Thymus (tissue), 11 donors: ENCODE measurements around the gene FIBCD1. TPM values are rescaled to one million over a fixed set of nuclear protein-coding genes. Genes with fewer than 3 reads are reported as not detected.

Experiments
- DNase-seq, 9 donors: peaks; one replicate each; pipeline ENCODE4 v3.0.0-alpha.2; 2013; ENCODE audit warnings: low spot score in 9 of 9, low read depth in 6 of 9, missing footprints in 1 of 9
- H3K27ac ChIP-seq, 2 donors: one replicate each; pipeline ENCODE4 v1.5.1; 2013; ENCODE audit warnings: control low read depth in 1 of 2, low read depth in 1 of 2, low read length in 1 of 2, mild to moderate bottlenecking in 1 of 2, moderate library complexity in 1 of 2
- H3K27me3 ChIP-seq, 2 donors: one replicate each; pipeline ENCODE4 v1.5.1; 2013; ENCODE audit warnings: low read length in 1 of 2; ENCODE audit not compliant: control insufficient read depth in 2 of 2, insufficient read depth in 1 of 2
- H3K36me3 ChIP-seq, 2 donors: one replicate each; pipeline ENCODE4 v1.5.1; 2013; ENCODE audit warnings: low read length in 1 of 2, mild to moderate bottlenecking in 1 of 2, moderate library complexity in 1 of 2; ENCODE audit not compliant: control insufficient read depth in 2 of 2, insufficient read depth in 2 of 2
- H3K4me1 ChIP-seq, 2 donors: one replicate each; pipeline ENCODE4 v1.5.1; 2013; ENCODE audit warnings: low read length in 2 of 2; ENCODE audit not compliant: control insufficient read depth in 2 of 2, insufficient read depth in 2 of 2
- H3K4me3 ChIP-seq, 2 donors: one replicate each; pipeline ENCODE4 v1.5.1; 2013; ENCODE audit warnings: low read length in 2 of 2, control low read depth in 1 of 2, mild to moderate bottlenecking in 1 of 2
- H3K9me3 ChIP-seq, 2 donors: one replicate each; pipeline ENCODE4 v1.5.1; 2013; ENCODE audit warnings: low read length in 1 of 2, mild to moderate bottlenecking in 1 of 2; ENCODE audit not compliant: control insufficient read depth in 2 of 2, insufficient read depth in 1 of 2
- WGBS: extraction: QIAGEN DNeasy Blood & Tissue Kit; methylation state at CpG from one replicate; pipeline ENCODE4 v1.1.7; 2013; 5-methylcytosine and 5-hydroxymethylcytosine counted together
- polyA plus RNA-seq: library from polyadenylated mRNA; stranded (reverse); fragments of 200-250 nt; gene quantifications from one replicate; pipeline ENCODE4 v1.2.3, GENCODE V29; 2013
- total RNA-seq: library from RNA; stranded (reverse); fragments of 120-200 nt; gene quantifications from one replicate; pipeline ENCODE4 v1.2.4, GENCODE V29; 2013
- donor health status: healthy.

The FIBCD1 gene
- total and polyA plus RNA-seq, 2 donors: 0.05 to 0.09 TPM

- WGBS: 98% methylated on average over 5 of the region's 5 CpGs
Observed at GRCh38 chr9:130883479-130883878, 55.6 kb downstream of the FIBCD1 start.

GRCh38 chr9:130882696-130883225 is 56.3 kb downstream of the FIBCD1 start:
- H3K36me3 ChIP-seq: peaks cover 78 to 81% of the 10 kb centered on the region in 2 donors
- 98% methylated on average over 15 of the region's 15 CpGs for WGBS
- H3K4me1 ChIP-seq: no peaks in the 10 kb centered on the region
- H3K4me3 ChIP-seq: no peak overlapping the region
- no peaks in the 10 kb centered on the region for H3K9me3 ChIP-seq
- DNase-seq: no peak
- H3K27me3 ChIP-seq: no peaks in the 10 kb centered on the region
- no peak overlapping the region for H3K27ac ChIP-seq

More at GRCh38 chr9:130883479-130883878, 55.6 kb downstream of the FIBCD1 start:
- DNase-seq: no peak
- no peaks in the 10 kb centered on the region for H3K4me1 ChIP-seq
- peaks cover 76 to 79% of the 10 kb centered on the region in 2 donors for H3K36me3 ChIP-seq
- no peaks in the 10 kb centered on the region for H3K9me3 ChIP-seq
- no peak overlapping the region for H3K27ac ChIP-seq
- H3K4me3 ChIP-seq: no peak overlapping the region
- H3K27me3 ChIP-seq: no peaks in the 10 kb centered on the region

- no peaks in the 10 kb centered on the region for H3K27me3 ChIP-seq
- H3K4me3 ChIP-seq: no peak overlapping the region
- DNase-seq: no peak
- no peak overlapping the region for H3K27ac ChIP-seq
- H3K9me3 ChIP-seq: no peaks in the 10 kb centered on the region
- H3K4me1 ChIP-seq: no peaks in the 10 kb centered on the region
- over 99% methylated on average over 6 of the region's 6 CpGs for WGBS
- peaks cover 72 to 83% of the 10 kb centered on the region in 2 donors for H3K36me3 ChIP-seq
Observed at GRCh38 chr9:130881516-130881915, 57.5 kb downstream of the FIBCD1 start.

- WGBS: 98% methylated on average over 16 of the region's 16 CpGs
- Histone ChIP-seq H3K27ac (no peak overlapping the region), H3K36me3 (peaks cover 66 to 75% of the 10 kb centered on the region in 2 donors), H3K4me1 (no peaks in the 10 kb centered on the region), H3K4me3 (no peak overlapping the region), H3K9me3 (no peaks in the 10 kb centered on the region), H3K27me3 (no peaks in the 10 kb centered on the region)
- DNase-seq: no peak
Observed at GRCh38 chr9:130880599-130881220, 58.3 kb downstream of the FIBCD1 start.

GRCh38 chr9:130879863-130880411 is 59.1 kb downstream of the FIBCD1 start:
- H3K27me3 ChIP-seq: no peaks in the 10 kb centered on the region
- DNase-seq: no peak
- peaks cover 60 to 72% of the 10 kb centered on the region in 2 donors for H3K36me3 ChIP-seq
- H3K4me3 ChIP-seq: no peak overlapping the region
- no peak overlapping the region for H3K27ac ChIP-seq
- H3K4me1 ChIP-seq: no peaks in the 10 kb centered on the region
- 97% methylated on average over 9 of the region's 9 CpGs for WGBS
- H3K9me3 ChIP-seq: no peaks in the 10 kb centered on the region

- no peaks in the 10 kb centered on the region for H3K9me3 ChIP-seq
- 97% methylated on average over 6 of the region's 6 CpGs for WGBS
- H3K27ac ChIP-seq: no peak overlapping the region
- H3K27me3 ChIP-seq: no peaks in the 10 kb centered on the region
- no peaks in the 10 kb centered on the region for H3K4me1 ChIP-seq
- no peak for DNase-seq
- peaks cover 64 to 72% of the 10 kb centered on the region in 2 donors for H3K36me3 ChIP-seq
- no peak overlapping the region for H3K4me3 ChIP-seq
Observed at GRCh38 chr9:130878295-130878694, 60.8 kb downstream of the FIBCD1 start.

- Histone ChIP-seq H3K4me1 (no peaks in the 10 kb centered on the region), H3K27ac (no peak overlapping the region), H3K36me3 (peaks cover 70 to 77% of the 10 kb centered on the region in 2 donors), H3K4me3 (no peak overlapping the region), H3K27me3 (no peaks in the 10 kb centered on the region), H3K9me3 (no peaks in the 10 kb centered on the region)
- WGBS: 97% methylated on average over 6 of the region's 6 CpGs
- no peak for DNase-seq
Observed at GRCh38 chr9:130877300-130877699, 61.7 kb downstream of the FIBCD1 start.

- no peaks in the 10 kb centered on the region for H3K27me3 ChIP-seq
- H3K9me3 ChIP-seq: no peaks in the 10 kb centered on the region
- H3K36me3 ChIP-seq: peaks cover 49 to 64% of the 10 kb centered on the region in 2 donors
- no peak overlapping the region for H3K27ac ChIP-seq
- no peak for DNase-seq
- H3K4me3 ChIP-seq: no peak overlapping the region
- no peaks in the 10 kb centered on the region for H3K4me1 ChIP-seq
- 88% methylated on average over 5 of the region's 5 CpGs for WGBS
Observed at GRCh38 chr9:130874783-130875182, 64.3 kb downstream of the FIBCD1 start.

GRCh38 chr9:130873966-130874365 is 65.1 kb downstream of the FIBCD1 start:
- Histone ChIP-seq H3K9me3 (no peaks in the 10 kb centered on the region), H3K4me3 (no peak overlapping the region), H3K4me1 (no peaks in the 10 kb centered on the region), H3K27me3 (no peaks in the 10 kb centered on the region), H3K27ac (no peak overlapping the region), H3K36me3 (peaks cover 48 to 58% of the 10 kb centered on the region in 2 donors)
- 97% methylated on average over 8 of the region's 8 CpGs for WGBS
- no peak for DNase-seq
